Hematopoietic multipotent progenitor cell (in vitro differentiated cells): ENCODE measurements around the gene NUDT7. TPM values are rescaled to one million over a fixed set of nuclear protein-coding genes. Genes with fewer than 3 reads are reported as not detected.

Source experiments
- DNase-seq, 3 donors: peaks; one replicate each; pipeline ENCODE4 v3.0.0-alpha.2; 2011 to 2015; ENCODE audit warnings: low read depth in 2 of 3, low spot score in 2 of 3
- total RNA-seq: library from RNA; depleted of rRNA; stranded (reverse); fragments of >200 nt; gene quantifications from one replicate; pipeline ENCODE4 v1.2.3, GENCODE V29; 2012

NUDT7 gene
- 6.5 TPM for total RNA-seq

- peak; percentile 84 to 95 (median 94) for DNase-seq
Observed at GRCh38 chr16:77722309-77723107, at the start of gene NUDT7. Gene NUDT7 (plus strand): TSS chr16:77722514. CDS start chr16:77722583, 69 bp downstream.

DNA sequence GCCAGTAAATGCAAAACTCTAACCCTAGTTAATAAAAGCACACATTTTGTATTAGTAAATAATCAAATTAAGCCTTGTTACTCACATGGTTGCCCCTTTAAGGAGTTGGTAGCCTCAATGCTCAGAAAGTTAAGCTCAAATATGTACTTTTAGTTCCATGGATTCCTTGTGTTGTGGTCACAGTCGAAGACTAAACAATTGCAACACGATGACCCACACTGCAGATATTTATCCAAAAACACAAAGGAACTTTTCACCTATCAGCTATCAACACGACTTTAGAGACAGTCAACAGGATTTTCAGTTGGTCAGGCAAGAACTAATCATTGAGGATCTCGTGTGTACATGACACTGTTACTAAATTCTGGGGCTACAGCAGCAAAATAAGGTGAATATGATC lies 47.4 kb upstream of the NUDT7 start:
- DNase-seq: no peak

DNA sequence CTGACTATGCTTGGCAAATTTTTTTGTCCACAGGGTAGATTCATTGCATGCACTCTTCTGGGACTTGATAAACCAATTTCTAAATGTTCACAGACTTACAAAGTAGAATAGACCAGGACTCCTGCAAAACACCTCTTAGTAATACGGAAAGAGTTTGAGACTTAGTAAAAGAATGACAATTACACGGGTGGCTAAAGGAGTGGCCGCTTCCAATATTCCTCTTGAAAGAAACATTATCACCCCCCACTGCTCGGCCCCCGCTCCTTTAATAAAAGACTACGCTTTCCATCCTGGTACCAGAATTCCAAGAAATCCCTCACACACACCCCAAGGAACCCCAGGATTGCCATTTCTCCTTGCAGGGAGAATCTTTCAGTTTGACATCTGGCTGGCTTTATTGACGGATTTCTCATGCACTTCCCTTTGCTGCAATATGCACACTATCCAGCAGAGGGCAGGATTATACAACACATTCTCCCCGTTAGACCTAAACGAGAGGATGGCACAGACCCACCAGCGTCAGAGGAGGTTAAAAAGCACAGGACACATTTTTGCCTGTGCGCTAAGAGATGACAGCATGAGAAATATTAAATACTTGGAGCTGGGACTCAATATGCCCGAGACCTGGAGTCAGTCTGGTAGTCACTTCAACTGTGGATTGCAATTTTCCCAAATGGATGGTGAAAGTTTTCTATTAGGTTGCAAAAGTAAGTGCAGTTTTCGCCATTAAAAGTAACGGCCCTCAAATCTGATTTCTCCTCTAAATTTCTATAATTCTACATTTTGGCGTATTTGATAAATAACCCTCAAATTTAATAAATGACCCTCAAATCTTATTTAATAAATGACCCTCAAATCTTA lies 46.6 kb upstream of the NUDT7 start:
- peak; percentile 31 to 89 (median 70) for DNase-seq

DNA sequence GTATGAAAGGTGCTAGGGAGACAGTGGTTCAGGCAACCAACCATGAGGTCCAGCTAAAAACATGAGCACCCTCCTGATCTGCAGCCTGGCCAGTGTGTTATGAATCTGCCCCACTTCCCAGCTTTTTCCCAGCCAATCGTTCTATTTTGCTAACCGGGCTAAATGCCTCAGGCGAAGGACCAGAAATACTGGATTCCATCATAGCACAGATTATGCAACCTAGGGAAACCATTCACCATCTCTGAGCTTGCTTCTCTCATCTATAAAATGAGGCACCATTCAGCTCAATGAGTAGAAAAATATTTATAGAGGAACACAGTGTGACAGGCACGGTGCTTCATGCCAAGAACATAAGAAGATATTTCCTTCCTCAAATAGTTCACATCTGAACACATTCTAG lies 45.2 kb upstream of the NUDT7 start:
- DNase-seq: peak in 1 of 3 donors; percentile 28

- no peak for DNase-seq
Observed at GRCh38 chr16:77679391-77679790, 42.9 kb upstream of the NUDT7 start.

- peak in 2 of 3 donors; percentile 86 to 96 for DNase-seq
Observed at GRCh38 chr16:77679901-77680300, 42.4 kb upstream of the NUDT7 start.

GRCh38 chr16:77680496-77680895 lies 41.8 kb upstream of the NUDT7 start:
- no peak for DNase-seq

DNA sequence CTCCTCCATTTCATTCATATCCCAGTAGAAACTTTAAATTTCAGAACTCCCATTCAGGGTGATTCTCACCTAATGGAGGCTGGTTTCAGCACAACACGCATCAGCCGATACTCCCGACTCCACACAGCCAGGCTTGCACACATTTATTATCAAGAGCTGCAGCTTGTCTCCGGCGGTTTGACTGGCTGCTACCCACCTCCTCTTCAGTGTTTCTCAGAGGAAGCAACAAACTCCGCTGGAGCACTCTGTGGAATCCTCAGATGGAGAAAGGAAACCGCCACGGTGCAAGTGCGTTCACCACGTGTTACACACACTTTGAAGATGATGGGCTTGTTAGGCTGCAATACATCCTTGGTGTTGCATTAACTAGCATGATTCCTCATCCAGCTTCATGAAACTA lies 39.7 kb upstream of the NUDT7 start:
- DNase-seq: peak in 1 of 3 donors; percentile 13

GRCh38 chr16:77683397-77684180 lies 38.7 kb upstream of the NUDT7 start:
- no peak for DNase-seq

- DNase-seq: no peak
Observed at GRCh38 chr16:77684181-77684526, 38.2 kb upstream of the NUDT7 start.

GRCh38 chr16:77686385-77686784 lies 35.9 kb upstream of the NUDT7 start:
- DNase-seq: no peak

DNA sequence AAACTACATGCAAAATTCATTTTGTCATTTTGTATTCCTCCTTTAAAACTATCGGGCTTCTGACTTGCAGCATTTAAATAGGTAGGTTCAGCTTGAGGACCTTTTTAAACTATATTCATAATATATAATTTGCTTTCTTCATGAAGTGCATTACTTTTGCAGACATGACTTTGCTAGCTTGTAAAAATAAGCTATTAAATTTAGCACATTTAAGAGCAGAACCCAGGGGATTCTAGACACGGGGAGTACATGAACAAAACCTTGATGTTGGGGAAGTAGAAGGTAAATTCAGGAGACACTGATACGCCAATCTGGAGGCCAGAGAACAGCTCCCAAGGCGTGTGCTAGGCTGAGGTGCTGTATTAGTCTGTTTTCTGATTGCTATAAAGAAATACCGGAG lies 32.3 kb upstream of the NUDT7 start:
- DNase-seq: no peak

GRCh38 chr16:77690416-77690815 lies 31.9 kb upstream of the NUDT7 start:
- DNase-seq: no peak

- DNase-seq: no peak
Observed at GRCh38 chr16:77692612-77693011, 29.7 kb upstream of the NUDT7 start.

GRCh38 chr16:77696149-77696548 lies 26.2 kb upstream of the NUDT7 start:
- no peak for DNase-seq

- DNase-seq: no peak
Observed at GRCh38 chr16:77700846-77701245, 21.5 kb upstream of the NUDT7 start.

- no peak for DNase-seq
Observed at GRCh38 chr16:77705351-77705750, 17.0 kb upstream of the NUDT7 start.

DNA sequence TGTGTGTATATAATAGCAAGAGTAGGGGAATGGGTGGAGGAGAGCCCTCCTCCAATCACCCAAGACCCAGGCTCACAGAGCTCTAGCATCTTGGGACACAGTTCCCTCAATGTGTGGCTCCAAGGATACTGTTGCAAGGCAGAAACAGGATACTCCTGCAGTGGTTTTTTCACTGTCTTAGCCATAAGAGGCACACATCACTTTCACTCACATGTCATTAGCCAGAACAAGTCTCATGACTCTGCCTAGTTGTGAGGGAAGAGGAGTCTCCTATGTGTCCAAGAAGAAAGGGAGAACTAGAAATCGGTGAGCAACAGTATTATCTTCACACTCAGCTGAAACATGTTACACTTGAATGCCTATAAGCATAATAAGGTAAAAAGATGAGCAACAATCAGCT lies 11.1 kb upstream of the NUDT7 start:
- no peak for DNase-seq

- no peak for DNase-seq
Observed at GRCh38 chr16:77711775-77712174, 10.5 kb upstream of the NUDT7 start.

DNA sequence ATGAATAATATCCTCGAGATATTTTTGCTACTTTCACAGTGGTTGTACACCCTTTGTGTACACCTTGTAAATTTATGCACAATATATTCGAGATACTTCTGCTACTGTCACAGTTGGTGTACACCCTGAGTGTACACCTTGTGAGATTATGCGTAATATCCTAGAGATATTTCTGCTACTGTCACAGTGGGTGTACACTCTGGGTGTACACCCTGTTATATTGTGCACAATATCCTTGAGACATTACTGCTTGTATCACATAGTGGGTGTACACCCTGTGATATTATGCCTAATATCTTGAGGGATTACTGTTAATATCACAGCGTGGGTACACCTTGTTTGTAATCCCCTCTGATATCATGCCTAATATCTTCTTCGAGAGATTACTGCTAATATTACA lies 7.2 kb upstream of the NUDT7 start:
- no peak for DNase-seq

DNA sequence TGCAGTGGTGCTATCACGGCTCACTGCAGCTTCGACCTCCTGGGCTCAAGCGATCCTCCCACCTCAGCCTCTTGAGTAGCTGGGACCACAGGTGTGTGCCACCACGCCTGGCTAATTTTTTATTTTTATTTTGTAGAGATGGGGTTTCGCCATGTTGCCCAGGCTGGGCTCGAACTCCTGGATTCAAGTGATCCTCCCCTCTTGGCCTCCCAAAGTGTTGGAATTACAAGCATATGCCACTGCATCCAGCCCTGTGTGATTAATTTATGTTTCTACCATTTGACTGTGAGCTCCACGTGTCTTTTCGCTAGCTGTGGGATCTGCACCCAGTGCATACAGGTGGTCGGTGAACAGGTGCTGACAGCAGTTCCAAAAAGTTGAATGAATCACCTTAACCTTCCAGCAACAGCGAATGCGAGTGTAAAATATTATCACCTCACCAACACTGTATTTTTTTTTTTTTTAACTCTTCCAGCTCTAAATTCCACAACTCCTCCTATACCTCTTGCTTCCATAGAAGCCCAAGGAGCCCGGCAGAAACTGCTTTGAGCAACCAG lies 484 bp upstream of the NUDT7 start:
- DNase-seq: no peak
